ENCODE measurements around the gene CPT1C. TPM values are rescaled to one million over a fixed set of nuclear protein-coding genes. Genes with fewer than 3 reads are reported as not detected.

The CPT1C gene
- total RNA-seq, 6 donors from 2014 or later: 0.46 to 17.2 (median 4.6) TPM; not detected in 2

GRCh38 chr19:49701271-49701786 is 10.4 kb downstream of the CPT1C start:
- TF ChIP-seq POLR2AphosphoS5 (IDR thresholded peaks at IDR 0.05): no peak
- no peak for TF ChIP-seq EP300 (IDR thresholded peaks at IDR 0.05)
- no peak for TF ChIP-seq POLR2A (IDR thresholded peaks at IDR 0.05)
- TF ChIP-seq, protein P1, sequence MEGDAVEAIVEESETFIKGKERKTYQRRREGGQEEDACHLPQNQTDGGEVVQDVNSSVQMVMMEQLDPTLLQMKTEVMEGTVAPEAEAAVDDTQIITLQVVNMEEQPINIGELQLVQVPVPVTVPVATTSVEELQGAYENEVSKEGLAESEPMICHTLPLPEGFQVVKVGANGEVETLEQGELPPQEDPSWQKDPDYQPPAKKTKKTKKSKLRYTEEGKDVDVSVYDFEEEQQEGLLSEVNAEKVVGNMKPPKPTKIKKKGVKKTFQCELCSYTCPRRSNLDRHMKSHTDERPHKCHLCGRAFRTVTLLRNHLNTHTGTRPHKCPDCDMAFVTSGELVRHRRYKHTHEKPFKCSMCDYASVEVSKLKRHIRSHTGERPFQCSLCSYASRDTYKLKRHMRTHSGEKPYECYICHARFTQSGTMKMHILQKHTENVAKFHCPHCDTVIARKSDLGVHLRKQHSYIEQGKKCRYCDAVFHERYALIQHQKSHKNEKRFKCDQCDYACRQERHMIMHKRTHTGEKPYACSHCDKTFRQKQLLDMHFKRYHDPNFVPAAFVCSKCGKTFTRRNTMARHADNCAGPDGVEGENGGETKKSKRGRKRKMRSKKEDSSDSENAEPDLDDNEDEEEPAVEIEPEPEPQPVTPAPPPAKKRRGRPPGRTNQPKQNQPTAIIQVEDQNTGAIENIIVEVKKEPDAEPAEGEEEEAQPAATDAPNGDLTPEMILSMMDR (IDR thresholded peaks at IDR 0.05): no peak
- peak in 1 of 2 donors; percentile 82 for DNase-seq
- Histone ChIP-seq H3K4me1 (no peaks in the 10 kb centered on the region), H3K27ac (no peak overlapping the region), H3K36me3 (no peaks in the 10 kb centered on the region), H3K27me3 (no peaks in the 10 kb centered on the region), H3K9me3 (no peaks in the 10 kb centered on the region), H3K4me3 (no peak overlapping the region)
- no peak for ATAC-seq (ENCODE audit: low FRiP score in 2 of 2)
- 77 to 79% methylated on average over 29 to 40 of the region's 40 CpGs for WGBS, 2 donors

- Histone ChIP-seq H3K4me1 (no peaks in the 10 kb centered on the region), H3K27ac (no peak overlapping the region), H3K9me3 (no peaks in the 10 kb centered on the region), H3K36me3 (no peaks in the 10 kb centered on the region), H3K27me3 (no peaks in the 10 kb centered on the region), H3K4me3 (no peak overlapping the region)
- ATAC-seq (ENCODE audit: low FRiP score in 2 of 2): peak in 1 of 2 donors; percentile 4
- DNase-seq: no peak
- TF ChIP-seq EP300 (IDR thresholded peaks at IDR 0.05) (no peak), POLR2AphosphoS5 (IDR thresholded peaks at IDR 0.05) (no peak), POLR2A (IDR thresholded peaks at IDR 0.05) (no peak)
- TF ChIP-seq, protein P1 (IDR thresholded peaks at IDR 0.05): no peak
- 90 to 91% methylated on average over 22 of the region's 22 CpGs for WGBS, 2 donors
Measured at GRCh38 chr19:49704888-49705642, 14.1 kb downstream of the CPT1C start.

- no peaks in the 10 kb centered on the region for H3K4me1 ChIP-seq
- DNase-seq (no peak), ATAC-seq (ENCODE audit: low FRiP score in 2 of 2) (no peak)
- H3K27me3 ChIP-seq: no peaks in the 10 kb centered on the region
- TF ChIP-seq POLR2AphosphoS5 (IDR thresholded peaks at IDR 0.05) (no peak), EP300 (IDR thresholded peaks at IDR 0.05) (no peak), POLR2A (IDR thresholded peaks at IDR 0.05) (no peak)
- TF ChIP-seq, protein P1 (IDR thresholded peaks at IDR 0.05): no peak
- no peaks in the 10 kb centered on the region for H3K9me3 ChIP-seq
- H3K36me3 ChIP-seq: no peaks in the 10 kb centered on the region
- H3K4me3 ChIP-seq: no peak overlapping the region
- H3K27ac ChIP-seq: no peak overlapping the region
- 90 to 91% methylated on average over 8 to 15 of the region's 16 CpGs for WGBS, 2 donors
Measured at GRCh38 chr19:49705919-49706318, 15.0 kb downstream of the CPT1C start.

- H3K4me3 ChIP-seq: no peak overlapping the region
- no peak overlapping the region for H3K27ac ChIP-seq
- H3K4me1 ChIP-seq: no peaks in the 10 kb centered on the region
- no peaks in the 10 kb centered on the region for H3K36me3 ChIP-seq
- WGBS, 2 donors: 91 to 92% methylated on average over 20 of the region's 20 CpGs
- no peaks in the 10 kb centered on the region for H3K27me3 ChIP-seq
- TF ChIP-seq EP300 (IDR thresholded peaks at IDR 0.05) (no peak), POLR2A (IDR thresholded peaks at IDR 0.05) (no peak), POLR2AphosphoS5 (IDR thresholded peaks at IDR 0.05) (no peak)
- TF ChIP-seq, protein P1 (IDR thresholded peaks at IDR 0.05): no peak
- no peaks in the 10 kb centered on the region for H3K9me3 ChIP-seq
- DNase-seq: no peak
- no peak for ATAC-seq (ENCODE audit: low FRiP score in 2 of 2)
Measured at GRCh38 chr19:49710372-49710951, 19.5 kb downstream of the CPT1C start.

All from upper lobe of left lung (tissue), 6 donors.